RPMI8226 (cell line): Measurements from ENCODE around the gene KCNJ9.

ENCODE experiments used
- DNase-seq: peaks from one replicate; pipeline ENCODE4 v3.0.0-alpha.2; 2015

The KCNJ9 gene

DNA sequence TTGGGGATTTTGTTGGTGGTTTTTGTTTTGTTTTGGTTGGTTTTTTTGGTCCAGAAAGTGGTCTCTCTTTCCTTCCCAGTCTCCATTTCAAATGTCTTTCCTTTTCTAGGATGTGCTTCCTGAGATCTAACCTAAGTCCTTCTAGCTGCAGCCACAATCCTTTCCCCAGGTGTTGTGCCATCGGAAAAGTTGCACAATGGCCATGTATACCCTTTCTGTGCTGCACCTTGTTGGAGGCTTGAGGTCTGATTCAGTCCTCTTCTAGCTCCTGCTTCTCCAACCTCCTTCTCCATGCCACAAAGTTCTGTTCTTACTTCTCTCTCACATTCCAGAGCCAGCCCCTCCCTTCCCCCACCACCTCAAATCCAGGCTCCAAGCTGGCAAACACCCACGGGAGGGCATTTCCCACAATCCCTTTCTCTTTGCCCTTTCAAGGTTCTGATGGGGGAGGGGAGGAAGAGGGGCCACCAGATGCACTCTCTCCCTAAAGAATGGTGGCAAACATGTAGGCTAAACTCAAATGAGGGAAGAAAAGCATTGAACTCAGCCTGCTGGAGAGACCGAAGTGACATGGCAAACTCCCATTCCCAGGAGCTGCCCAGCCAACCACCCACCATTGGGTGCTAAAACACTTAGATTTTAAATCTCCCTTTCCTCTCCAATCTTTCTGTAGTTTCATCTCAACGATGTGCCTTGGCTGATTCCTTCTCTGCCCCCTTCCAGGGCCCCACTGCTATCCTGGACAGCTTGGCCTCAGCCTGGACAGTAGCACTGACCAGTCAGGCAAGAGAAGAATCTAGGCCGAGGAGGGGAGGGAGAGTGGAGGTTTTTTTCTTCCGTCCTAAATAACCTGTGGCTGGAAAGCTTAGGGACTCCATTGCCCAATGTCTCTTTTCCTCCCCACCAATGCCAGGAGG, 14.3 kb upstream of the KCNJ9 start:
- DNase-seq = no peak

DNA sequence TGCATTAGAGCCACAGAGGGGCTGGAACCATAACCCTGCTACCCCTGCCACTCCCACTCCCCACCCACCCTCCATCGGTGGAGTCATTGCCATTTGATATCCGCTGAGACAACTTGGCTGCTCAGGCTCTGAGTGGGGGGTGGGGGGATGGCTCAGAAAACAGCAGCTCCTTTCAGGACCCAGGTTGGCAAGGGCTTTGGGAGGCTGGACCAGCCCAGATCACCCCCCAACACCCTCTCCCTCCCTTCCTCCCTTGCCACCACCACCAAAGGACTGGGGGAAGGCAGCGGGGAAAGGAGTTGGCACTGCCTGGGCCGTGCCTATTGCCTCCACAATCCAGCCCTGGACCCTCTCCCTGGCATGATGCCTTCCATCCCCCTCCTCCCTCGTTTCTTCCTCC, 13.1 kb upstream of the KCNJ9 start:
- DNase-seq = no peak

GRCh38 chr1:160069460-160070231, 11.7 kb upstream of the KCNJ9 start, which contains the start of gene KCNJ10:
KCNJ10 (minus strand) TSS chr1:160070160; CDS start chr1:160042532, 27,628 bp downstream.
- DNase-seq = no peak

DNA sequence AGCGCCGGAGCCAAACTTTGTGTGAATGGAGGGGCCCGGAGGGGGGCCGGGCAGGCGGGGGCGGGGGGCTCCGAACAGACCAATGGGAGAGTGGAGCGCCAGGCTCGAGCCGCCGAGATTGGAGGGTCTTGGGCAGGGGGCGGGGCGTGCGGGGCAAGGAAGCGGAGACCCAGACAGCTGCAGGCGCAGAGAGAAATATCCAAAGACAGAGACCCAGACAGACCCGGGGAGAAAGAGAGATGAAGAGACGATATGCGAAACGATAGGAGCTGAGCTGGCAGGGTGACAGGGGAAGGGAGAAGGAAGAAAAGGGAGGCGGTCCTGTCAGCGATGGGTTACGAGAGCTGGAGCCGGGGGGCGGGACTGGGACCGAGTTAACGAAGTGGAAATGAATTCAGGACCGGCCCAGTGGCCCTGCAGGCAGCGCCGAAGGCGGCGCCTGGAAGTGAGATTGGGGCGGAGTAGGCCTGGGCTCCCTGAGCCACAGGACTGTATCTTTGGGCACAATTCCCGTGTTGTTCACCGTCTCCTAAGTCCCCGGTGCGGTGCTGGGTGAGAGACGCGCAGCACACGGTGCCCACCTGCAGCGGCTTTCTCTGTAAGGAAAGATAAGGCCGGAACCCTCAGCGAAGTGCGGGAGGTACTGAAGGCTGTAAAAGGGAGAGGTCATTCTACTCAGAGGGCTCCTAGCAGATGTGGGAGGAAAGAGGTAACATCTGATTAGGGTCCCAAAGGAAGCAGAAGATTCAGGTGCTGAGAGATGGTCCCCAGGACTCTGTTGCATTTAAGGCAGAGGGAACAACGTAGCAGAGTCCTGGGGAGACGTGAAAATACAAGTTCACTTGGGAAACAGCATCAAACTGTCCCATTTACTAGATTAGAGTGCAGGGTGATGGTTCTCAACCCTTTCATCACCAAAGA, 10.8 kb upstream of the KCNJ9 start:
- DNase-seq = no peak

DNA sequence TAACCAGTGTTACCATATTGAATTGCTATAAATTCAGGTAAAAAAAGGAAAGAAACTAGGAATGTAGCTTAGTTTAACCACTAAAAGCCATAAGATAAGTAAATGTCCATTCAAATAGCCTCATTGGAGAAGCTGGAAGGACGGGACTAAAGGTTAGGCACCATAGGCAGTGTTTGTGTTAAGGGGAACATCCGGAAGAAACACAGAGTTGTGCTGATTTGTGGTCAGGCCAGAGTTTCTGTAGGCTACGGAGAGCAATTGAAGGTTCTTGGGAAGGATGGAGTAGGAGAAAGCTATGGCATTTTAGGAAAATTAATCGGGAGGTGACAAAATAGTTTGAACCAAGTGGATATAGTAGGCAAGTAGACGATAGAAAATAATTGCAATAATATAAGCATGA, 10.0 kb upstream of the KCNJ9 start:
- no peak for DNase-seq

GRCh38 chr1:160074865-160075264, 6.5 kb upstream of the KCNJ9 start:
- no peak for DNase-seq

GRCh38 chr1:160075836-160076235, 5.5 kb upstream of the KCNJ9 start:
- no peak for DNase-seq

GRCh38 chr1:160076295-160076694, 5.0 kb upstream of the KCNJ9 start:
- no peak for DNase-seq

DNA sequence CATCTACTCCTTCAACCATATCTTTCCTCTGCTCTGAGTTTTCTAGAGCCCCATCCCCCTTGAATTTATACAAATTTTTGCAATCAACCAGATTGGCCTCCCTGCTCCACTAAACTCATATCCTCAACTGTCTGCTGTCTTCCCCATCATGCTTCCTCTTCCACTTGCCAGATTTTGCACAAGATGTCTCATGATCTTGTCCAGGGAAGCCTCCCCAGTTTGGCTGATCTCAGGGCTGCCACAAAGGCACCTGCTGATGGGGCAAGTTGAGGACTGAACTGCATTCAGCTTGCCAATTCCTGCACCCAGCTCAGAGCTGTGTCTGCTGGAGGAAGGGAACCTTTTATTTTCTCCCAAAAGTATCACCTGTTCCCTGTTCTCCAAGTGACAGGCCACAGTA, 3.9 kb upstream of the KCNJ9 start:
- DNase-seq = peak; percentile 41

GRCh38 chr1:160078512-160079195, 2.7 kb upstream of the KCNJ9 start:
- peak; percentile 71 for DNase-seq

- no peak for DNase-seq
Observed at GRCh38 chr1:160079448-160079847, 1.9 kb upstream of the KCNJ9 start.

DNA sequence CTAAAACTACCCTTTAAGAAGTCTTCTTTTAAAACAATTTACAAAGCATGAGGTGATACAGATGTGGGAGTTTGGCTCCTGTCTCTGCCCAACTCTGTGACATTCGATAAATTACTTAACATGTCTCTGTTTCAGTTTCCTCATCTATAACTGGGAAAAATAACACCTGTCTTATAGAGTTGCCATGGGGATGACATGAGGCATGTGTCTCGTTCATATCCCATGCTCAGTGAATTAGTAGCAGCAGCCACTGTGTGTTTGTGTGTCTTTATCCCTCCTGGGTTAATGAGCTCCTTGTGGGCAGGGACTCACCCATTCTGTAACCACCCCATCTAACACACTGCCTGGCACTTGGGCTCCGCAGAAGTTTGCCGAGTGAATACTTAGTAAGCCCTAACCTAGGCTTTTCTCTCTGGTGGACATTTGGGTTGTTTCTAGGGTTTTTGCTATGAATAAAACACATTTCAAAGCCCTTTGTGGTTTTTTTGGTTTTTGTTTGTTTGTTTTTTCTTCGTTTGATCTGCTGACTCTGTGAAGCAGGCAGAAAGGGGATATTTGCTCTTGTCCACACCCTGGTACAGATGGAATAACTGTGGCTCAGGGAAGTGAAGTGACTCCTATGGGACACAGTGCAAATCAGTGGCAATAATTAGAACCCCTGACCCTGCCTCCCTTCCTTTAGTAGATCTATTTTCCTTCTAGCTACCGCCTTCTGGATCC, 797 bp upstream of the KCNJ9 start:
- no peak for DNase-seq

DNA sequence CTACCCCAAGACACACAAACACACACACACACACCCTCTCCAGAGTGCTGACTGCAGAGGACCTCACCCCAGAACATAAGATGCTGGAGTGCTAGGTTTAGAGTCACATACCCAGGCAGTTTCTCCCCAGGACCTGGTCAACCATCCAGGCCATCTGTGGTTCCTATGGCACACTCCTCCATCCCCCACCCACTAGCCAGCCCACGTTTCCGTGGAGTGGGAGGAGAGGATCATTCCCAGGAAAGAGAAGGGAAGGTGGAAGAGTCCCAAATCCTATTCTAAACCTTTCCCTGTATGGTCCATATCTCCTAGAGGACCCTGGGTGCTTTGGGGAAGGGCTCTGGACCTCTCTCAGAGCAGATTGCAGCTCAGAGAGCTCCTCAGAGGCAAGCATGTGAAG, 1.1 kb downstream of the KCNJ9 start:
- DNase-seq = no peak

- no peak for DNase-seq
Observed at GRCh38 chr1:160082926-160083325, 1.6 kb downstream of the KCNJ9 start.

DNA sequence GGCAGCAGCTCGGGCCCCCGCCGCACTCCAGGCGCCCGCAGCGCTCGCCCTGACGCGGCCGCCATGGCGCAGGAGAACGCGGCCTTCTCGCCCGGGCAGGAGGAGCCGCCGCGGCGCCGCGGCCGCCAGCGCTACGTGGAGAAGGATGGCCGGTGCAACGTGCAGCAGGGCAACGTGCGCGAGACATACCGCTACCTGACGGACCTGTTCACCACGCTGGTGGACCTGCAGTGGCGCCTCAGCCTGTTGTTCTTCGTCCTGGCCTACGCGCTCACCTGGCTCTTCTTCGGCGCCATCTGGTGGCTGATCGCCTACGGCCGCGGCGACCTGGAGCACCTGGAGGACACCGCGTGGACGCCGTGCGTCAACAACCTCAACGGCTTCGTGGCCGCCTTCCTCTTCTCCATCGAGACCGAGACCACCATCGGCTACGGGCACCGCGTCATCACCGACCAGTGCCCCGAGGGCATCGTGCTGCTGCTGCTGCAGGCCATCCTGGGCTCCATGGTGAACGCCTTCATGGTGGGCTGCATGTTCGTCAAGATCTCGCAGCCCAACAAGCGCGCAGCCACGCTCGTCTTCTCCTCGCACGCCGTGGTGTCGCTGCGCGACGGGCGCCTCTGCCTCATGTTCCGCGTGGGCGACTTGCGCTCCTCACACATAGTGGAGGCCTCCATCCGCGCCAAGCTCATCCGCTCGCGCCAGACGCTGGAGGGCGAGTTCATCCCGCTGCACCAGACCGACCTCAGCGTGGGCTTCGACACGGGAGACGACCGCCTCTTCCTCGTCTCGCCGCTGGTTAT, 2.8 kb downstream of the KCNJ9 start:
- DNase-seq = peak; percentile 92

- DNase-seq = no peak
Observed at GRCh38 chr1:160084771-160085321, 3.5 kb downstream of the KCNJ9 start.

GRCh38 chr1:160085686-160086455, 4.5 kb downstream of the KCNJ9 start:
- peak; percentile 89 for DNase-seq

DNA sequence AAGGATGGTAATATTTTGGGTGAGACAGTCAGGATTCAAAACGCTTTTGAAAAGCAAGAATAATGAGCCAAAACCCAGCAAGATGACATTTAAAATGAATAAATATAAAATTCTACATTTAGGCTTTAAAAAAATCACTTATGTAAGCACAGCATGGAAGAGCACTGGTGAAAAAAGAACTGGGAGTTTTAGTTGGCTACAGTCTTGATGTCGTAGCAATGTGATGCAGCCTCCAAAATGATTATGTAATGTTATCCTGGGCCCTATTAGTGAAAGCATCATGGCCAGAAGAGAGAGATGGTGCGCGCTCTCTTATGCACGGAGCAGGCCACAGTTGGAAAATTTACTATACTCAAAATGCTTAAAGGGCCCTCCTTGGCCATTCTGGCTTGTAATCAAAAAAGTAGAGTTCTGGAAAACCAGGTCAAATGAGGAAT, 5.1 kb downstream of the KCNJ9 start:
- DNase-seq = no peak

GRCh38 chr1:160087118-160087662, 5.9 kb downstream of the KCNJ9 start:
- no peak for DNase-seq
